HFF-Myc (cell line): Measurements from ENCODE around the gene CDC25C.

Experiments
- DNase-seq: peaks from one replicate; pipeline ENCODE4 v3.0.0-alpha.2; 2011; ENCODE audit warnings: low read depth; ENCODE audit errors: extremely low read depth
- H3K4me3 ChIP-seq: replicated peaks from 2 replicates; pipeline ENCODE4 v1.5.1; 2011; ENCODE audit warnings: low read depth, mild to moderate bottlenecking, control low read depth, low read length
- TF ChIP-seq, protein P1 (sequence below): IDR thresholded peaks from 2 replicates; pipeline ENCODE4 v1.5.1; 2012; ENCODE audit warnings: mild to moderate bottlenecking, low read depth, low read length, control low read depth; ENCODE audit errors: missing control alignments

Gene CDC25C

GRCh38 chr5:138369261-138369660 lies 37.7 kb upstream of the CDC25C start:
- DNase-seq: no peak
- H3K4me3 ChIP-seq: no peak overlapping the region
- TF ChIP-seq, protein P1, sequence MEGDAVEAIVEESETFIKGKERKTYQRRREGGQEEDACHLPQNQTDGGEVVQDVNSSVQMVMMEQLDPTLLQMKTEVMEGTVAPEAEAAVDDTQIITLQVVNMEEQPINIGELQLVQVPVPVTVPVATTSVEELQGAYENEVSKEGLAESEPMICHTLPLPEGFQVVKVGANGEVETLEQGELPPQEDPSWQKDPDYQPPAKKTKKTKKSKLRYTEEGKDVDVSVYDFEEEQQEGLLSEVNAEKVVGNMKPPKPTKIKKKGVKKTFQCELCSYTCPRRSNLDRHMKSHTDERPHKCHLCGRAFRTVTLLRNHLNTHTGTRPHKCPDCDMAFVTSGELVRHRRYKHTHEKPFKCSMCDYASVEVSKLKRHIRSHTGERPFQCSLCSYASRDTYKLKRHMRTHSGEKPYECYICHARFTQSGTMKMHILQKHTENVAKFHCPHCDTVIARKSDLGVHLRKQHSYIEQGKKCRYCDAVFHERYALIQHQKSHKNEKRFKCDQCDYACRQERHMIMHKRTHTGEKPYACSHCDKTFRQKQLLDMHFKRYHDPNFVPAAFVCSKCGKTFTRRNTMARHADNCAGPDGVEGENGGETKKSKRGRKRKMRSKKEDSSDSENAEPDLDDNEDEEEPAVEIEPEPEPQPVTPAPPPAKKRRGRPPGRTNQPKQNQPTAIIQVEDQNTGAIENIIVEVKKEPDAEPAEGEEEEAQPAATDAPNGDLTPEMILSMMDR: no peak

DNA sequence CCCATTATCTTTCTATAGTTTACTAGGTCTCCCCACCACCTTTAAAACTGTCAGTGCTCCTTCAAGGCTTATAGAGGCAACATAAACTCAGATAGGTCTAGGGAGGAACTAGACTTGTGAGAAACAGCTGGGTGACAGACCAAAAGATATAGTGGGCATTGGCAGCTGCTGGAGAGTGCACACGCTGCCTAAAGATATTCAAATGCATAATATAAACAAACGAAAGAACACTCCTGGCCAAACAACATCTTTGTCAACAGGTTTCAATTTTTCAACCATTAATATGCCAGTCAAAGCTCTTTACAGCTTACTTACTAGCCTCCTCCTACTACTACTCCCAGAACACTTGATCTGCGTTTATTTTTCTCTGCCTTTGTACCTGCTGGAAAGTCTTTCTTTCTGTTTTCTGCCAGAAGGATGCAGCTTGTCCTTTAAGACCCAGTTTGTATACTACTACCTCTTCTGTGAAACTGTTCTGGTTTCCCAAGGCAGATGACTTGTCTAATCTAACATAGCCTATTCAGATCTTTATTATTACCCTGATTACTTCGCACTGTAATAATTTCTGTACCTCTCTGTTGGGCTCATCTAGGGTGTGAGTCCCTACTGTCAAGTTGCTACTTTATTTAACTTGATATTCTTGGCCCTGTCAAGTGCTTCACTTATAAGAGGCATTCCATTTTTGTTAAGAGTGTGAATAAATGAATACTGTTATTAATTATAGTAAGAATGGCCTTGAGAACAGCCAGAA lies 35.2 kb upstream of the CDC25C start:
- TF ChIP-seq, protein P1: no peak
- DNase-seq: no peak
- no peak overlapping the region for H3K4me3 ChIP-seq

DNA sequence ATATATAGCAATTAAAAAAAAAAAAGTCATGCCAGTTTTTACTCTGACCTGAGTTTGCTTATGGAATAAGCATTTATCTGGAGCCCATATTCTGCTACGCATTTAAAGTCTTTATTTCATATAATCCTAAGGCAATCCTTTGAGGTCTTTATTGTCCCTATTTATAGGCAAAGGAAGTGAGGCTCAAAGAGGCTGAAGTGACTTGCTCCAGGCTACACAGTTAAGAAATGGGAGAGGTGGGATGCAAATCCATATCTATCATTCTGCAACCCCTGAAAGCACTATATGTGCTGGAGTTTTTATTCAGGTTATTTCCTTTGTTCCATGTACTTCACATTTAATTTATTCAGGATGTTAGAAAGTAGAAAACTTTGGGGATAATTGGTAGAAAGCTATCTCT lies 33.0 kb upstream of the CDC25C start:
- no peak overlapping the region for H3K4me3 ChIP-seq
- no peak for DNase-seq

GRCh38 chr5:138360941-138361452 lies 29.4 kb upstream of the CDC25C start:
- DNase-seq: no peak
- TF ChIP-seq, protein P1: no peak
- no peak overlapping the region for H3K4me3 ChIP-seq

More for the DNA sequence above, 33.0 kb upstream of the CDC25C start:
- TF ChIP-seq, protein P1: no peak

DNA sequence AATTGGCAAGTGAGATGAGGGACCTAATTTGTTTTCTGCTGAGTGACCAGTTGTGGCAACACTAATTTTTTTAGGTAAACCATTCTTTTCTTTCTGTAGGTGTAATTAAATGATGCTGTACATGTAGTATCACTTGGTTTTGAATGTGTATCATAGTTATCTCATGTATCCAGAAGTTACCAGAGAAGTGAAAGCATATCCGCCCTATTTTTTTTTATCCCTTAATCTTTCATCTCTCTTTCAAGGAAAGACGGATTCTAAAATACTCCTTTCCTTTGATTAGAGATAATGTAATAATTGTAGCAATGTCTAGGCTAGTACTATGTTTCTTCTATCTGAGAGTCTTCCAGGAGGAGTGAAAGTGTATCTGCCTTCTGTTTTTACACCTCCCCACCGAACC lies 28.0 kb upstream of the CDC25C start:
- no peak overlapping the region for H3K4me3 ChIP-seq
- TF ChIP-seq, protein P1: no peak
- DNase-seq: no peak

DNA sequence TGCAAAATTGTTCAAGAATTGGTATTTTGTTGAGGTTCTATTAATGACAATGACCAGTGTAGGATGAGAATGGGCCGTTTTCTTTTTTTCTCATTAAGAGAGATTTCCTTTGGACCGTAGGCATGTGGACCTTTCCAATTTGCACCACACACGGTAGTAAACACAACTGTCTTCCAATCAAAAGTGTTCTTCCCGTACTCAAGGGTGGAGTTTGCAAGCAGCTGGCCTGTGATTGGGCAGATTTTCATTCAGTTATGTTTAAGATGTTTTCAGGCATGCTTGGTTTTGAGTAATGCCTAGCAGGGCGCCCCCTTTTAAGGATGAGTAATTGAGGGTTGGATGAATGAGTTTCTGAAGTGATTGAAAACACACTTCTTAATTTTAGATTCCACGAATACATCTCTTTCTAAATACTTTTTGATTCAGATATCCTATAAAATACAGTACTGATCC lies 23.3 kb upstream of the CDC25C start:
- H3K4me3 ChIP-seq: peak overlapping the region; percentile 89
- TF ChIP-seq, protein P1: no peak
- peak; percentile 73 for DNase-seq
